Measurements from ENCODE around the gene AOAH. TPM values are rescaled to one million over a fixed set of nuclear protein-coding genes. Genes with fewer than 3 reads are reported as not detected.

AOAH gene
- total RNA-seq, 1 donor from 2014 or later, result 5.5 TPM

DNA sequence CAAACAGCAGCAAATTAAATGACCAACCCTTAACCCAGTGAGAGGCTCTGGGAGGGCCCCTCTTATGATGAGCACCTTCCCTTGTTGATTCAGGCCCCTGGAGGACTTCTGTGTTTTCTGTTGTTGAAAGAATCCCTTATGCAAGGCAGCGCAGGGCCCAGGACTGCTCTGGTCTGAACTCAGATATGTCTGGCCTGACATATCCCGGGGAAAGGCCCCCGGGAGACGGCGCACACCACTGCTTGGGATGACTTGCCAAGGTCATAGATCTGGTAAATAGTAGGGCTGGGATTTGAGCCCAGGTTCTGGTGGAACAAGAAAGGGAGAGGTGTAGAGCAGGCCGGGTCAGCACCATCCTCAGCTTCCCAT, 124.0 kb downstream of the AOAH start:
- Mint-ChIP-seq H3K4me1 (peaks cover 13% of the 10 kb centered on the region), H3K36me3 (no peaks in the 10 kb centered on the region)
- no peak for TF ChIP-seq EZH2phosphoT487 (IDR thresholded peaks at IDR 0.05)
- TF ChIP-seq, protein P1, sequence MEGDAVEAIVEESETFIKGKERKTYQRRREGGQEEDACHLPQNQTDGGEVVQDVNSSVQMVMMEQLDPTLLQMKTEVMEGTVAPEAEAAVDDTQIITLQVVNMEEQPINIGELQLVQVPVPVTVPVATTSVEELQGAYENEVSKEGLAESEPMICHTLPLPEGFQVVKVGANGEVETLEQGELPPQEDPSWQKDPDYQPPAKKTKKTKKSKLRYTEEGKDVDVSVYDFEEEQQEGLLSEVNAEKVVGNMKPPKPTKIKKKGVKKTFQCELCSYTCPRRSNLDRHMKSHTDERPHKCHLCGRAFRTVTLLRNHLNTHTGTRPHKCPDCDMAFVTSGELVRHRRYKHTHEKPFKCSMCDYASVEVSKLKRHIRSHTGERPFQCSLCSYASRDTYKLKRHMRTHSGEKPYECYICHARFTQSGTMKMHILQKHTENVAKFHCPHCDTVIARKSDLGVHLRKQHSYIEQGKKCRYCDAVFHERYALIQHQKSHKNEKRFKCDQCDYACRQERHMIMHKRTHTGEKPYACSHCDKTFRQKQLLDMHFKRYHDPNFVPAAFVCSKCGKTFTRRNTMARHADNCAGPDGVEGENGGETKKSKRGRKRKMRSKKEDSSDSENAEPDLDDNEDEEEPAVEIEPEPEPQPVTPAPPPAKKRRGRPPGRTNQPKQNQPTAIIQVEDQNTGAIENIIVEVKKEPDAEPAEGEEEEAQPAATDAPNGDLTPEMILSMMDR (IDR thresholded peaks at IDR 0.05), result no peak
- TF ChIP-seq EZH2 (IDR thresholded peaks at IDR 0.05), result no peak

DNA sequence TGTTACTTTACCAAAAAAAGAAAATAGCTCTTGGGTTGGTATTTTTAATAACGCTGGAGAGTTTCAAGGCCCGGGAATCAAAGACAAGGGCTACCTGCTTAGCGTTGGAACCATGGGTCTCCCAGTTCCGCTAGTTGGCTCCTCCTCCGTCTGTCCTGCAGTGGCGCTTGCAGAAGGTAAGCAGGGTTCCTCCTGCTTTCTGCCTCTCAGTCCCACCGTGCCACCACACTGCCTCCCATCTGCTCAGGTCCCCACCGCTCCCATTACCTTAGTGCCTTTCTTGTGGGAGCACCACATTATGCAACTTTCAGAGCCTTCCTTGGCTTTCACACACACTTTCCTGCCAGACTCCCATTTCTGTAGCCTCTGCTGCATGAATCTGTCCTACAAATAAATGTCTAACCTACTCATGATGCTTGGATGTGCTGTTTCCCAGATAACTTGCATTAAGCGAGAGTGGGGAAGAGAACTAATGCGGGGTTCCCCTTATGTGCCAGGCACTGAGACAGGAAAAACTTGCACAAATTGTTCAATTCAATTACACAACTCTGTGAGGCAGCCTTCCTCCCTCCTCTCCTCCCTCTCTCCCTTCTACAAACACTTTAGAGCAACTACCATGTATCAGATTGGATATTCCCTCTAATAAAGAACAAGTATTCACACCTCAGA, 124.5 kb downstream of the AOAH start:
- no peak overlapping the region for H3K4me3 Mint-ChIP-seq
- TF ChIP-seq, protein P1 (IDR thresholded peaks at IDR 0.05), result no peak
- no peaks in the 10 kb centered on the region for H3K36me3 ChIP-seq

More for the DNA sequence above, 124.0 kb downstream of the AOAH start:
- Mint-ChIP-seq H3K9me3 (peaks cover 5% of the 10 kb centered on the region), H3K27ac (peak overlapping the region; percentile 28), H3K27me3 (ENCODE audit: insufficient read depth, low read depth) (peaks cover 2% of the 10 kb centered on the region), H3K4me3 (no peak overlapping the region)
- no peaks in the 10 kb centered on the region for H3K79me2 ChIP-seq (ENCODE audit: low read depth)
- no peaks in the 10 kb centered on the region for H4K20me1 ChIP-seq (ENCODE audit: low read depth)
- H3F3A ChIP-seq (ENCODE audit: low read depth), result no peaks in the 10 kb centered on the region
- H3K4me2 ChIP-seq, result no peak overlapping the region
- no peak overlapping the region for H2AFZ ChIP-seq (replicated peaks)
- no peak for DNase-seq (ENCODE audit: low spot score)
- H3K4me1 ChIP-seq, result peaks cover under 1% of the 10 kb centered on the region
- H3K27ac ChIP-seq, result no peak overlapping the region
- H3K9me3 ChIP-seq (ENCODE audit: low read depth), result no peaks in the 10 kb centered on the region
- H3K36me3 ChIP-seq, result no peaks in the 10 kb centered on the region
- no peaks in the 10 kb centered on the region for H3K27me3 ChIP-seq
- no peak overlapping the region for H3K4me3 ChIP-seq
- H3K9ac ChIP-seq, result no peak overlapping the region

DNA sequence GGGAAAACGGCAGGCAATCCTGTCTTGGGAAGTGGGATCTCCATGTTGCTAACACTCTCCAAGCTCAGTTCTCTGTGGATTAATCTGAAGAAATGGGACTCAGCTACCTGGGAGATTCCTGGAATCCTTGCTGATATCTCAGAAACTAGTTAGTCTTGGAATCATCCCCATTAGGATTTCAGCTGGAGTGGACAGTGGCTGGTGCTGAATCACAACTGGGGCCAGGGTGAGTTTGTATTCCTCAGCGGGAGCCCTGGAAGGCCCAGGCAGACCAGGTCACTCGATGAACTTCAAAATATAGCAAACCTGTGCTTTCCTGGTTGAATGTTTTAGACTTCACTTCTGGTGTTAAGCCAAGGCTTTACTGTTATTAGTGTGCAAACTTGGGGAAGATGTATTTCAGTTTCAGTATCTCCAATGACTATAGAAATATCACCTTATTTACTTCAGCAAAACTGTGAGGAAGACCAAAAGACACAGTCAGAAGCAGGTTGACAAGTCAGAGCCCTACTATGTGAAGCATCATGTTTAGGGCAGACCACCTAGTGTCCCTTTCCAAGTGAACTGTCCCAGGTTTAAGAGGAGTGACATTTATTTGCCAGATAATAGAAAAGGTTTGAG, 126.1 kb downstream of the AOAH start:
- no peaks in the 10 kb centered on the region for H3K4me1 ChIP-seq
- Mint-ChIP-seq H3K9me3 (peaks cover under 1% of the 10 kb centered on the region), H3K27ac (no peak overlapping the region), H3K4me1 (peaks cover 14% of the 10 kb centered on the region), H3K27me3 (ENCODE audit: insufficient read depth, low read depth) (peaks cover 2% of the 10 kb centered on the region), H3K4me3 (no peak overlapping the region), H3K36me3 (no peaks in the 10 kb centered on the region)
- peak; percentile 17 for DNase-seq (ENCODE audit: low spot score)
- H3K36me3 ChIP-seq, result no peaks in the 10 kb centered on the region
- no peaks in the 10 kb centered on the region for H3K27me3 ChIP-seq
- H3K9me3 ChIP-seq (ENCODE audit: low read depth), result no peaks in the 10 kb centered on the region
- no peaks in the 10 kb centered on the region for H3F3A ChIP-seq (ENCODE audit: low read depth)
- no peaks in the 10 kb centered on the region for H4K20me1 ChIP-seq (ENCODE audit: low read depth)
- TF ChIP-seq, protein P1 (IDR thresholded peaks at IDR 0.05), result no peak
- TF ChIP-seq EZH2 (IDR thresholded peaks at IDR 0.05) (no peak), EZH2phosphoT487 (IDR thresholded peaks at IDR 0.05) (no peak)
- H3K4me2 ChIP-seq, result no peak overlapping the region
- H2AFZ ChIP-seq (replicated peaks), result no peak overlapping the region
- no peak overlapping the region for H3K9ac ChIP-seq
- H3K79me2 ChIP-seq (ENCODE audit: low read depth), result no peaks in the 10 kb centered on the region
- H3K27ac ChIP-seq, result no peak overlapping the region
- H3K4me3 ChIP-seq, result no peak overlapping the region

More for the DNA sequence above, 124.5 kb downstream of the AOAH start:
- Histone ChIP-seq H3K27ac (no peak overlapping the region), H3K4me3 (no peak overlapping the region), H3K79me2 (ENCODE audit: low read depth) (no peaks in the 10 kb centered on the region), H3F3A (ENCODE audit: low read depth) (no peaks in the 10 kb centered on the region), H3K9me3 (ENCODE audit: low read depth) (no peaks in the 10 kb centered on the region), H2AFZ (replicated peaks) (no peak overlapping the region), H3K4me1 (no peaks in the 10 kb centered on the region), H3K27me3 (no peaks in the 10 kb centered on the region), H3K9ac (no peak overlapping the region), H4K20me1 (ENCODE audit: low read depth) (no peaks in the 10 kb centered on the region), H3K4me2 (no peak overlapping the region)
- peaks cover 2% of the 10 kb centered on the region for H3K27me3 Mint-ChIP-seq (ENCODE audit: insufficient read depth, low read depth)
- peaks cover 4% of the 10 kb centered on the region for H3K9me3 Mint-ChIP-seq
- DNase-seq (ENCODE audit: low spot score), result no peak
- peak overlapping the region; percentile 28 for H3K27ac Mint-ChIP-seq
- no peaks in the 10 kb centered on the region for H3K36me3 Mint-ChIP-seq
- H3K4me1 Mint-ChIP-seq, result peaks cover 13% of the 10 kb centered on the region

All from neural progenitor cell (in vitro differentiated cells).